Measurements from ENCODE around the gene VKORC1L1. TPM values are rescaled to one million over a fixed set of nuclear protein-coding genes. Genes with fewer than 3 reads are reported as not detected.
"Not testable (repeated sequence)": the region's sequence is repeated elsewhere in the genome, so short reads cannot be mapped to it uniquely, and the experiment has no call there.

The VKORC1L1 gene
- total RNA-seq, 4 donors from 2014 or later = 16.0 to 25.8 (median 22.2) TPM

- H3K27ac ChIP-seq = peak overlapping the region in 1 of 4 donors; percentile 39
- TF ChIP-seq POLR2AphosphoS5 (IDR thresholded peaks at IDR 0.05) (no peak), POLR2A (IDR thresholded peaks at IDR 0.05) (no peak), EP300 (IDR thresholded peaks at IDR 0.05; ENCODE audit: low read depth) (no peak)
- TF ChIP-seq, protein P1, sequence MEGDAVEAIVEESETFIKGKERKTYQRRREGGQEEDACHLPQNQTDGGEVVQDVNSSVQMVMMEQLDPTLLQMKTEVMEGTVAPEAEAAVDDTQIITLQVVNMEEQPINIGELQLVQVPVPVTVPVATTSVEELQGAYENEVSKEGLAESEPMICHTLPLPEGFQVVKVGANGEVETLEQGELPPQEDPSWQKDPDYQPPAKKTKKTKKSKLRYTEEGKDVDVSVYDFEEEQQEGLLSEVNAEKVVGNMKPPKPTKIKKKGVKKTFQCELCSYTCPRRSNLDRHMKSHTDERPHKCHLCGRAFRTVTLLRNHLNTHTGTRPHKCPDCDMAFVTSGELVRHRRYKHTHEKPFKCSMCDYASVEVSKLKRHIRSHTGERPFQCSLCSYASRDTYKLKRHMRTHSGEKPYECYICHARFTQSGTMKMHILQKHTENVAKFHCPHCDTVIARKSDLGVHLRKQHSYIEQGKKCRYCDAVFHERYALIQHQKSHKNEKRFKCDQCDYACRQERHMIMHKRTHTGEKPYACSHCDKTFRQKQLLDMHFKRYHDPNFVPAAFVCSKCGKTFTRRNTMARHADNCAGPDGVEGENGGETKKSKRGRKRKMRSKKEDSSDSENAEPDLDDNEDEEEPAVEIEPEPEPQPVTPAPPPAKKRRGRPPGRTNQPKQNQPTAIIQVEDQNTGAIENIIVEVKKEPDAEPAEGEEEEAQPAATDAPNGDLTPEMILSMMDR (IDR thresholded peaks at IDR 0.05) = no peak
- H3K4me3 ChIP-seq = no peak overlapping the region
- H3K36me3 ChIP-seq = no peaks in the 10 kb centered on the region
- 84 to 85% methylated on average over 3 to 10 of the region's 10 CpGs for WGBS, 2 donors (ENCODE audit: low coverage in 1 of 2)
- H3K9me3 ChIP-seq = no peaks in the 10 kb centered on the region
- DNase-seq = no peak
- H3K4me1 ChIP-seq = peaks cover 0 to 25% (median 19%) of the 10 kb centered on the region in 4 donors
- intact Hi-C loops (cut with DNase I; ENCODE audit: low total_unique reads) = no loop called here
- H3K27me3 ChIP-seq = no peaks in the 10 kb centered on the region
- in situ Hi-C loops (cut with MboI; ENCODE audit: low pct_ligation_motif_present in 1 of 4, low pct_unique_long_range_greater_than_20kb in 1 of 4, low sequenced_read_pairs in 3 of 4) = loop anchor here in 1 of 4 donors (25.0 kb wide), 1 partner anchor 247 kb away; no protein-coding TSS in a partner anchor
These were observed 111.2 kb downstream of the VKORC1L1 start for GRCh38 chr7:65983965-65984658.

DNA sequence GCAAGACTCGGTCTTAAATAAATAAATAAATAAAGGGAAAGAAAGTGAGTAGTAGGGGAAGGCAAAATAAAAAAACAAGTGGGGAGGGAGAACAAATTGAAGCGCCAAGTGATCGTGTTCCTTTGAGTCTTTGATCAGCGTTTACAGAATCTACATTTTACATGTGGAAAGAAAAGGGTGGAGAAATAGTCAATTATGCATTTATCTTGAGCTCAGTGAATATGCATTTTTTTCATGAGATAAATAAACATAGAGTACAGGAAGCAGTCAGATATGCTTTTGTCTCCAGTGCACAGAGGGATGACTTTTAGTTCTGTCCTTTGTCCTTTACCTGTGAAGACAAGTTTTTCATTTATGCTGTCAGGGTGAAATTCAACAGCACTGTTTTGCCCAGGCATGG lies 115.2 kb downstream of the VKORC1L1 start:
- peaks cover 0 to 5% (median 2%) of the 10 kb centered on the region in 4 donors for H3K4me1 ChIP-seq
- no peaks in the 10 kb centered on the region for H3K9me3 ChIP-seq
- WGBS, 2 donors (ENCODE audit: low coverage in 1 of 2) = 84 to 86% methylated on average over 4 of the region's 4 CpGs
- in situ Hi-C loops (cut with MboI; ENCODE audit: low pct_ligation_motif_present in 1 of 4, low pct_unique_long_range_greater_than_20kb in 1 of 4, low sequenced_read_pairs in 3 of 4) = loop anchor here in 1 of 4 donors (25.0 kb wide), 1 partner anchor 251 kb away; no protein-coding TSS in a partner anchor
- no peak for DNase-seq
- no peak for TF ChIP-seq POLR2AphosphoS5 (IDR thresholded peaks at IDR 0.05)
- TF ChIP-seq EP300 (IDR thresholded peaks at IDR 0.05; ENCODE audit: low read depth) = no peak
- TF ChIP-seq, protein P1 (IDR thresholded peaks at IDR 0.05) = no peak
- TF ChIP-seq POLR2A (IDR thresholded peaks at IDR 0.05) = no peak
- no peak overlapping the region for H3K27ac ChIP-seq
- no peaks in the 10 kb centered on the region for H3K27me3 ChIP-seq
- intact Hi-C loops (cut with DNase I; ENCODE audit: low total_unique reads) = no loop called here
- no peak overlapping the region for H3K4me3 ChIP-seq
- H3K36me3 ChIP-seq = no peaks in the 10 kb centered on the region

- H3K27ac ChIP-seq; H3K9me3 ChIP-seq; H3K4me1 ChIP-seq; H3K27me3 ChIP-seq; H3K4me3 ChIP-seq; H3K36me3 ChIP-seq; intact Hi-C loops (cut with DNase I; ENCODE audit: low total_unique reads); DNase-seq: not testable (repeated sequence)
- in situ Hi-C loops (cut with MboI; ENCODE audit: low pct_ligation_motif_present in 1 of 4, low pct_unique_long_range_greater_than_20kb in 1 of 4, low sequenced_read_pairs in 3 of 4) = loop anchor here in 1 of 4 donors (25.0 kb wide), 1 partner anchor 251 kb away; no protein-coding TSS in a partner anchor
- WGBS, 2 donors (ENCODE audit: low coverage in 1 of 2) = 67 to 87% methylated on average over 1 of the region's 1 CpG
These were observed 115.6 kb downstream of the VKORC1L1 start for GRCh38 chr7:65988503-65988902.

DNA sequence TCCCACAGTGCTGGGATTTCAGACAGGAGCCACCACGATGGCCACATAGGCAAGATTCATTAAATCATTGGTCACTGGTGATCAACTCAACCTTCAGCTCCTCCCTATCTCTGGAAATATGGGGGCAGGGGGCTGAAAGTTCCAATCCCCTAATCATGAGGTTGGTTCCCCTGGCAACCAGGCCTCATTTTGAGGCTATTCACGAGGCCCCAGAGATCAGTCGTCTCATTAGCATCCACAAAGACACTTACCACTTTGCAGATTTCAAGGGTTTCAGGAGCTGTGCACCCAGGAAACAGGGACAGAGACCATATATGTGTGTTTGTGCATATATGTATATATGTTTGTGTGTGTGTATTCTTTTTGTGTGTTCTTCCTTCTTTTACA lies 116.8 kb downstream of the VKORC1L1 start:
- no peak for DNase-seq
- WGBS, 2 donors (ENCODE audit: low coverage in 1 of 2) = 67 to 83% methylated on average over 1 to 3 of the region's 3 CpGs
- intact Hi-C loops (cut with DNase I; ENCODE audit: low total_unique reads) = no loop called here
- Histone ChIP-seq H3K36me3 (no peaks in the 10 kb centered on the region), H3K4me1 (peaks cover 0 to under 1% (median 0%) of the 10 kb centered on the region in 4 donors), H3K27ac (no peak overlapping the region), H3K4me3 (no peak overlapping the region), H3K9me3 (no peaks in the 10 kb centered on the region), H3K27me3 (no peaks in the 10 kb centered on the region)
- in situ Hi-C loops (cut with MboI; ENCODE audit: low pct_ligation_motif_present in 1 of 4, low pct_unique_long_range_greater_than_20kb in 1 of 4, low sequenced_read_pairs in 3 of 4) = loop anchor here in 1 of 4 donors (25.0 kb wide), 1 partner anchor 252 kb away; no protein-coding TSS in a partner anchor
- TF ChIP-seq EP300 (IDR thresholded peaks at IDR 0.05; ENCODE audit: low read depth) (no peak), POLR2A (IDR thresholded peaks at IDR 0.05) (no peak), POLR2AphosphoS5 (IDR thresholded peaks at IDR 0.05) (no peak)
- TF ChIP-seq, protein P1 (IDR thresholded peaks at IDR 0.05) = no peak

GRCh38 chr7:65991829-65992228 lies 119.0 kb downstream of the VKORC1L1 start:
- H3K9me3 ChIP-seq; H3K27me3 ChIP-seq; H3K36me3 ChIP-seq; intact Hi-C loops (cut with DNase I; ENCODE audit: low total_unique reads); H3K4me3 ChIP-seq; DNase-seq; H3K4me1 ChIP-seq; H3K27ac ChIP-seq: not testable (repeated sequence)
- 92 to 94% methylated on average over 4 to 5 of the region's 5 CpGs for WGBS, 2 donors (ENCODE audit: low coverage in 1 of 2)
- in situ Hi-C loops (cut with MboI; ENCODE audit: low pct_ligation_motif_present in 1 of 4, low pct_unique_long_range_greater_than_20kb in 1 of 4, low sequenced_read_pairs in 3 of 4) = loop anchor here in 1 of 4 donors (25.0 kb wide), 1 partner anchor 255 kb away; no protein-coding TSS in a partner anchor
